ENCODE results near the gene TTLL8. TPM values are rescaled to one million over a fixed set of nuclear protein-coding genes. Genes with fewer than 3 reads are reported as not detected.

TTLL8 gene
- total and polyA plus RNA-seq, 2 of the 8 experiments (the other 6 are each of a cell fraction or from before 2014, with no cell fraction given) = not detected

- TF ChIP-seq, protein P1, sequence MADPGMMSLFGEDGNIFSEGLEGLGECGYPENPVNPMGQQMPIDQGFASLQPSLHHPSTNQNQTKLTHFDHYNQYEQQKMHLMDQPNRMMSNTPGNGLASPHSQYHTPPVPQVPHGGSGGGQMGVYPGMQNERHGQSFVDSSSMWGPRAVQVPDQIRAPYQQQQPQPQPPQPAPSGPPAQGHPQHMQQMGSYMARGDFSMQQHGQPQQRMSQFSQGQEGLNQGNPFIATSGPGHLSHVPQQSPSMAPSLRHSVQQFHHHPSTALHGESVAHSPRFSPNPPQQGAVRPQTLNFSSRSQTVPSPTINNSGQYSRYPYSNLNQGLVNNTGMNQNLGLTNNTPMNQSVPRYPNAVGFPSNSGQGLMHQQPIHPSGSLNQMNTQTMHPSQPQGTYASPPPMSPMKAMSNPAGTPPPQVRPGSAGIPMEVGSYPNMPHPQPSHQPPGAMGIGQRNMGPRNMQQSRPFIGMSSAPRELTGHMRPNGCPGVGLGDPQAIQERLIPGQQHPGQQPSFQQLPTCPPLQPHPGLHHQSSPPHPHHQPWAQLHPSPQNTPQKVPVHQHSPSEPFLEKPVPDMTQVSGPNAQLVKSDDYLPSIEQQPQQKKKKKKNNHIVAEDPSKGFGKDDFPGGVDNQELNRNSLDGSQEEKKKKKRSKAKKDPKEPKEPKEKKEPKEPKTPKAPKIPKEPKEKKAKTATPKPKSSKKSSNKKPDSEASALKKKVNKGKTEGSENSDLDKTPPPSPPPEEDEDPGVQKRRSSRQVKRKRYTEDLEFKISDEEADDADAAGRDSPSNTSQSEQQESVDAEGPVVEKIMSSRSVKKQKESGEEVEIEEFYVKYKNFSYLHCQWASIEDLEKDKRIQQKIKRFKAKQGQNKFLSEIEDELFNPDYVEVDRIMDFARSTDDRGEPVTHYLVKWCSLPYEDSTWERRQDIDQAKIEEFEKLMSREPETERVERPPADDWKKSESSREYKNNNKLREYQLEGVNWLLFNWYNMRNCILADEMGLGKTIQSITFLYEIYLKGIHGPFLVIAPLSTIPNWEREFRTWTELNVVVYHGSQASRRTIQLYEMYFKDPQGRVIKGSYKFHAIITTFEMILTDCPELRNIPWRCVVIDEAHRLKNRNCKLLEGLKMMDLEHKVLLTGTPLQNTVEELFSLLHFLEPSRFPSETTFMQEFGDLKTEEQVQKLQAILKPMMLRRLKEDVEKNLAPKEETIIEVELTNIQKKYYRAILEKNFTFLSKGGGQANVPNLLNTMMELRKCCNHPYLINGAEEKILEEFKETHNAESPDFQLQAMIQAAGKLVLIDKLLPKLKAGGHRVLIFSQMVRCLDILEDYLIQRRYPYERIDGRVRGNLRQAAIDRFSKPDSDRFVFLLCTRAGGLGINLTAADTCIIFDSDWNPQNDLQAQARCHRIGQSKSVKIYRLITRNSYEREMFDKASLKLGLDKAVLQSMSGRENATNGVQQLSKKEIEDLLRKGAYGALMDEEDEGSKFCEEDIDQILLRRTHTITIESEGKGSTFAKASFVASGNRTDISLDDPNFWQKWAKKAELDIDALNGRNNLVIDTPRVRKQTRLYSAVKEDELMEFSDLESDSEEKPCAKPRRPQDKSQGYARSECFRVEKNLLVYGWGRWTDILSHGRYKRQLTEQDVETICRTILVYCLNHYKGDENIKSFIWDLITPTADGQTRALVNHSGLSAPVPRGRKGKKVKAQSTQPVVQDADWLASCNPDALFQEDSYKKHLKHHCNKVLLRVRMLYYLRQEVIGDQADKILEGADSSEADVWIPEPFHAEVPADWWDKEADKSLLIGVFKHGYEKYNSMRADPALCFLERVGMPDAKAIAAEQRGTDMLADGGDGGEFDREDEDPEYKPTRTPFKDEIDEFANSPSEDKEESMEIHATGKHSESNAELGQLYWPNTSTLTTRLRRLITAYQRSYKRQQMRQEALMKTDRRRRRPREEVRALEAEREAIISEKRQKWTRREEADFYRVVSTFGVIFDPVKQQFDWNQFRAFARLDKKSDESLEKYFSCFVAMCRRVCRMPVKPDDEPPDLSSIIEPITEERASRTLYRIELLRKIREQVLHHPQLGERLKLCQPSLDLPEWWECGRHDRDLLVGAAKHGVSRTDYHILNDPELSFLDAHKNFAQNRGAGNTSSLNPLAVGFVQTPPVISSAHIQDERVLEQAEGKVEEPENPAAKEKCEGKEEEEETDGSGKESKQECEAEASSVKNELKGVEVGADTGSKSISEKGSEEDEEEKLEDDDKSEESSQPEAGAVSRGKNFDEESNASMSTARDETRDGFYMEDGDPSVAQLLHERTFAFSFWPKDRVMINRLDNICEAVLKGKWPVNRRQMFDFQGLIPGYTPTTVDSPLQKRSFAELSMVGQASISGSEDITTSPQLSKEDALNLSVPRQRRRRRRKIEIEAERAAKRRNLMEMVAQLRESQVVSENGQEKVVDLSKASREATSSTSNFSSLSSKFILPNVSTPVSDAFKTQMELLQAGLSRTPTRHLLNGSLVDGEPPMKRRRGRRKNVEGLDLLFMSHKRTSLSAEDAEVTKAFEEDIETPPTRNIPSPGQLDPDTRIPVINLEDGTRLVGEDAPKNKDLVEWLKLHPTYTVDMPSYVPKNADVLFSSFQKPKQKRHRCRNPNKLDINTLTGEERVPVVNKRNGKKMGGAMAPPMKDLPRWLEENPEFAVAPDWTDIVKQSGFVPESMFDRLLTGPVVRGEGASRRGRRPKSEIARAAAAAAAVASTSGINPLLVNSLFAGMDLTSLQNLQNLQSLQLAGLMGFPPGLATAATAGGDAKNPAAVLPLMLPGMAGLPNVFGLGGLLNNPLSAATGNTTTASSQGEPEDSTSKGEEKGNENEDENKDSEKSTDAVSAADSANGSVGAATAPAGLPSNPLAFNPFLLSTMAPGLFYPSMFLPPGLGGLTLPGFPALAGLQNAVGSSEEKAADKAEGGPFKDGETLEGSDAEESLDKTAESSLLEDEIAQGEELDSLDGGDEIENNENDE (IDR thresholded peaks at IDR 0.05; ENCODE audit: insufficient replicate concordance, low read length) = no peak
- TF ChIP-seq CBX5 (IDR thresholded peaks at IDR 0.05; ENCODE audit: low read depth, low read length) (no peak), POLR2AphosphoS5 (IDR thresholded peaks at IDR 0.05; ENCODE audit: low read depth, low read length) (no peak), TAF7 (optimal IDR thresholded peaks at IDR 0.05; ENCODE audit: borderline replicate concordance, low read depth, low read length) (no peak), ATF2 (IDR thresholded peaks at IDR 0.05; ENCODE audit: low read length) (no peak)
These were observed 22.8 kb downstream of the TTLL8 start (continued) for GRCh38 chr22:50035131-50035881.

Data from H1 (cell line).